Naive thymus-derived CD8-positive, alpha-beta T cell (primary cell): ENCODE measurements around the gene TCTN1. TPM values are rescaled to one million over a fixed set of nuclear protein-coding genes. Genes with fewer than 3 reads are reported as not detected.
"Not testable (repeated sequence)": the region's sequence is repeated elsewhere in the genome, so short reads cannot be mapped to it uniquely, and the experiment has no call there.

ENCODE experiments used
- ATAC-seq, 2 donors: fragments of 150-1000 bp; cut with Tn5 transposase in 1 of 2; sonication (Bioruptor Pico), chemical (Tn5 transposase) in 1 of 2; 1 replicate in 1 of 2; 2 replicates in 1 of 2; pipeline ENCODE4 v1.10.0; 2021; ENCODE audit warnings: mild to moderate bottlenecking in 2 of 2, moderate library complexity in 2 of 2
- POLR2A ChIA-PET: fragments of 350-600 bp; sonication (Branson Sonifier 250); formaldehyde crosslinking; loops from one replicate; lab custom pipeline; 2021; ENCODE audit warnings: antibody characterized with exemption; lab: Charles Lee
- DNase-seq, 10 donors: peaks; one replicate each; pipeline versions ENCODE4 v3.0.0 to v3.0.0-alpha.2; 2020 to 2022
- H3K27ac Mint-ChIP-seq, 10 donors: one replicate each; pipeline ENCODE4 v1.8.0; 2020 to 2022; ENCODE audit warnings: mild to moderate bottlenecking in 10 of 10, mixed read lengths in 10 of 10, moderate library complexity in 4 of 10, inconsistent platforms in 1 of 10
- H3K27me3 Mint-ChIP-seq, 5 donors: one replicate each; pipeline ENCODE4 v1.8.0; 2021 to 2022; ENCODE audit warnings: mixed read lengths in 5 of 5
- H3K36me3 Mint-ChIP-seq, 3 donors: one replicate each; pipeline ENCODE4 v1.8.0; 2020 to 2022; ENCODE audit warnings: mixed read lengths in 3 of 3, mild to moderate bottlenecking in 2 of 3, inconsistent platforms in 1 of 3
- H3K4me1 Mint-ChIP-seq, 4 donors: one replicate each; pipeline ENCODE4 v1.8.0; 2021 to 2022; ENCODE audit warnings: mixed read lengths in 4 of 4
- H3K4me3 Mint-ChIP-seq, 10 donors: one replicate each; pipeline ENCODE4 v1.8.0; 2020 to 2022; ENCODE audit warnings: mild to moderate bottlenecking in 10 of 10, mixed read lengths in 10 of 10, moderate library complexity in 6 of 10, inconsistent platforms in 1 of 10
- H3K9me3 Mint-ChIP-seq, 9 donors: one replicate each; pipeline ENCODE4 v1.8.0; 2020 to 2022; ENCODE audit warnings: mixed read lengths in 9 of 9, mild to moderate bottlenecking in 3 of 9, inconsistent platforms in 1 of 9, moderate library complexity in 1 of 9
- polyA plus RNA-seq, 3 donors: library from polyadenylated mRNA; unstranded; fragments of 300-500 nt; fragmentation: Illumina TruSeq; gene quantifications; one replicate each; pipeline ENCODE4 v1.2.3, GENCODE V29; 2021
- total RNA-seq, 8 experiments: library from RNA in 2 of 8; stranded (reverse) in 2 of 8; gene quantifications; one replicate each; pipeline ENCODE4 v1.2.3 and lab custom pipeline; 2021 to 2026

TCTN1 gene
- total and polyA plus RNA-seq, 5 experiments from 2014 or later, result 8.7 to 16.4 (median 13.6) TPM

DNA sequence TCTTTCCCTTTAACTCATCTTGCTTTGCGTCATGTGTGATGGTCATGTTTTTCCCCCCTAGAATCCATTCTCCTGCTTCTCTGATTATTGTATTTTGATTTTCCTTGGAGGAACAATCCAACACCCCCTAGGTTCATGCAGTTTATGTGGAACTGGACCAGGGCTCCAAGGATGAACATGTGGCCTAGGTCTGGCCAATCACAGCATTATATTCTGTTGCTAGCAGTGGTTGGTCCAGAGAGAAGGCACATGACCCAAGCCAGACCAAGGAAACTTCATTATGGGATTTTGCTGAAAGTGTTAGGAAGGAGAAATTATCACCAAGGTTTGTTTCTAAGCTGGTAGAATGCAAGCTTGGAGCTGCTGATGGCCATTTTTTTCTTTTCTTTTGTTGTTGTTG is 23.9 kb upstream of the TCTN1 start:
- ATAC-seq (no peak), DNase-seq (no peak)
- no peaks in the 10 kb centered on the region for H3K36me3 Mint-ChIP-seq
- H3K4me1 Mint-ChIP-seq, result peaks cover 3 to 45% (median 28%) of the 10 kb centered on the region in 4 donors
- H3K9me3 Mint-ChIP-seq, result no peaks in the 10 kb centered on the region
- H3K4me3 Mint-ChIP-seq, result peak overlapping the region in 1 of 10 donors; percentile 4
- H3K27me3 Mint-ChIP-seq, result no peaks in the 10 kb centered on the region
- POLR2A ChIA-PET, result interaction anchor here (0.7 kb wide), 3 partner anchors 43 to 822 kb away, joined by 3 read pairs; no protein-coding TSS in a partner anchor
- H3K27ac Mint-ChIP-seq, result peak overlapping the region in 8 of 10 donors; percentile 20 to 90 (median 72)

DNA sequence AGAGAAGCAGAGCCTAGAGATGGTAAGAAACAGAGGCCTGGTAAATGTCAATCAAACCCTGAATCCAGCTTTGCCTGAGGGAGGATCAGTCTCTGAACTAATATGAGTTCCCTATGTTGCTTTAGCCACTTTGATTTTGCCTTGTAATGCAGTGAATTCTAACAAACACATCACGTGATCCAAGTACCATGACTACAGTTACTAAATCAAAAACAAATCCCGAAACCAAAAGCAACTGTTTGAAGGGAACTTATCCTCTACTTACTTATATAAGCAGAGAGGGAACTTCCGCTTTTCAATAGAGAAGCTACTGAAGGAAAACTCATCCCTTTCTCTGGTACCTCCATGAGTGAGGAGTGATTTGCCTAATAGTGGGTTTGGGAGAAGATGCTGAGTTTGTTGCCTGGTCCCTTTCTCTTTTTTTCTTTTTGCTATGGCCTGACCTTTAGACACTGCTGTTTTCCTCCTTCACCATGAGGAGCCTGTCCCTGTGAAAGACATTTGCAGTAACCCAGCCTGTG is 23.1 kb upstream of the TCTN1 start:
- ATAC-seq (peak; percentile 82 to 86), DNase-seq (peak in 2 of 10 donors; percentile 48 to 64)
- POLR2A ChIA-PET, result no interaction called here
- Mint-ChIP-seq H3K27me3 (no peaks in the 10 kb centered on the region), H3K4me3 (peak overlapping the region in 2 of 10 donors; percentile 8 to 29), H3K36me3 (no peaks in the 10 kb centered on the region), H3K9me3 (no peaks in the 10 kb centered on the region), H3K4me1 (peaks cover 0 to 36% (median 20%) of the 10 kb centered on the region in 4 donors), H3K27ac (peak overlapping the region; percentile 63 to 95 (median 84))

DNA sequence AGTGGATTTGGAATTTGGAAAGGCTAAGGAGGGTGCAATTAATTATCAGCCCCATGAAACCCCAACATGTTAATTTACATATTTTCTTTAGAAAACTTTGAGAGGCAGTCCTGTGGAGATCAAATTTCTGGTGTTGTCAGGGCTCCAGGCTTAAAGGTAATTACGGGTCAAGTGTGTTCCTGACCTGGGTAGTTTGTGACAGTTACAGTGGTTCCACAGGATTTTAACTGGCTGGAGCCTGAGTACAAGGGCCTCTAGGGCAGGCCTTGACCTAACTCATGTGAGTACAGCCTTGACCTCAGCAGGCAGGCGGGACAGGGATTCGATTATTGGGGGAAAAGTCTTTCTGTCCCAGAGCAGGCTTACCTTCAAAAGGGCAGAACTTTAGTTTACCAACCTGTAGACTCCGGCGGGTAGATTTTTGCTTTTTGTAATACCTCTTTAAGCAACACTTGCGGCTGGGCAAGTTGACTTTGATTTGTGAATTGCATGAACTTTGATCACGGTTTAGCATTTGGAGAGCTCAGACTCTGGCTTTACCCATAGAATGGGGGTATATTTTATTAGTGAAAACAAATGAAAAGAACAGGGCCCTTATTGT is 22.4 kb upstream of the TCTN1 start:
- no peak overlapping the region for H3K4me3 Mint-ChIP-seq
- H3K9me3 Mint-ChIP-seq, result no peaks in the 10 kb centered on the region
- H3K27ac Mint-ChIP-seq, result peak overlapping the region in 8 of 10 donors; percentile 74 to 95 (median 87)
- H3K4me1 Mint-ChIP-seq, result peaks cover 0 to 34% (median 17%) of the 10 kb centered on the region in 4 donors
- no peaks in the 10 kb centered on the region for H3K27me3 Mint-ChIP-seq
- H3K36me3 Mint-ChIP-seq, result no peaks in the 10 kb centered on the region
- DNase-seq, result no peak
- POLR2A ChIA-PET, result interaction anchor here (1.2 kb wide), 1 partner anchor 116 kb away, joined by 4 read pairs; no protein-coding TSS in a partner anchor
- no peak for ATAC-seq

DNA sequence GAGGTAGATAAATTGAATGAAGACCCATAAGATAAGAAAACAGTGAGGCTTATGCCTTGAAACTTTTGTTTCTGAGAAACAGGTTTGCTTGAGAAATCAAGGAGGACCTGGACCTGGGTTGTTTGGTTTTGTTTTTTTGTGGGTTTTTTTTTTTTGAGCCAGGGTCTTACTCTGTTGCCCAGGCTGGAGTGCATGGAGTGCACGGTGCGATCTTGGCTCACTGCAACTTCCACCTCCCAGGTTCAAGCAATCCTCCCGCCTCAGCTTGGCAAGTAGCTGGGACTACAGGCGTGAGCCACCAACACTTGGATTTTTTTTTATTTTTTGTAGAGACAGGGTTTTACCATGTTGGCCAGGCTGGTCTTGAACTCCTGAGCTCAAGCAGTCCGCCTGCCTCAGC is 21.9 kb upstream of the TCTN1 start:
- ATAC-seq (no peak), DNase-seq (no peak)
- POLR2A ChIA-PET, result interaction anchor here (0.9 to 1.2 kb wide), 2 partner anchors 91 to 116 kb away, joined by 3 to 4 read pairs; no protein-coding TSS in a partner anchor
- H3K4me1 Mint-ChIP-seq, result peaks cover 0 to 34% (median 17%) of the 10 kb centered on the region in 4 donors
- H3K4me3 Mint-ChIP-seq, result peak overlapping the region in 1 of 10 donors; percentile 22
- no peaks in the 10 kb centered on the region for H3K36me3 Mint-ChIP-seq
- H3K27me3 Mint-ChIP-seq, result no peaks in the 10 kb centered on the region
- H3K9me3 Mint-ChIP-seq, result no peaks in the 10 kb centered on the region
- H3K27ac Mint-ChIP-seq, result peak overlapping the region in 7 of 10 donors; percentile 13 to 95 (median 85)

DNA sequence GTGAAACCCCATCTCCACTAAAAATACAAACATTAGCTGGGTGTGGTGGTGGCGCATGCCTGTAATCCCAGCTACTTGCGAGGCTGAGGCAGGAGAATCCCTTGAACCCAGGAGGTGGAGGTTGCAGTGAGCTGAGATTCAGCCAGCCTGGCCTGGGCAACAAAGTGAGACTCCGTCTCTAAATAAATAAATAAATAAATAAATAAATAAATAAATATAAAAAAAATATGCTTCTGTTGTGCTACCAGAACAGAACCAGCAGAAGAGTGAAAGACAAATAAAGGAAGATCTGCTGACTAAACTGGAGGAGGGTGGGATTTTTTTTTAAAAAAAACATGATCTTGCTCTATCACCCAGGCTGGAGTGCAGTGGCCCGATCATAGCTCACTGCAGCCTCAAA is 21.0 kb upstream of the TCTN1 start:
- H3K36me3 Mint-ChIP-seq, H3K27me3 Mint-ChIP-seq, ATAC-seq, DNase-seq, H3K4me3 Mint-ChIP-seq, H3K9me3 Mint-ChIP-seq: not testable (repeated sequence)
- H3K4me1 Mint-ChIP-seq, result peaks cover 0 to 32% (median 17%) of the 10 kb centered on the region in 4 donors
- POLR2A ChIA-PET, result interaction anchor here (0.9 to 1.2 kb wide), 3 partner anchors 20 to 117 kb away, joined by 3 to 4 read pairs (median 3); no protein-coding TSS in a partner anchor
- peak overlapping the region in 2 of 10 donors; percentile 43 to 63 for H3K27ac Mint-ChIP-seq

DNA sequence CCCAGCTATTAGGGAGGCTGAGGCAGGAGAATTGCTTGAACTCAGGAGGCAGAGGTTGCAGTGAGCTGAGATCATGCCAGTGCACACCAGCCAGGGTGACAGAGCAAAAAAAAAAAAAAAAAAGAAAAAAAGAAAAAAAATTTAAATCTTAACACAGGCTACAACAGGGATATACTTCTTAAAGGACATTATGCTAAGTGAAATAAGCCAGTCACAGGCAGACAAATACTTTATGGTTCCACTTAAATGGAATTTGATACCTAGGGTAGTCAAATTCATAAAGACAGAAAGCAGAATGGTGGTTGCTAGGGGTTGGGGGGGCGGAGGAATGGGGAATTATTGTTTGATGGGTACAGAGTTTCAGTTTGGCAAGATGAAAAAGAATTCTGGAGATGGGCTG is 16.0 kb upstream of the TCTN1 start:
- DNase-seq (no peak), ATAC-seq (no peak)
- no peak overlapping the region for H3K27ac Mint-ChIP-seq
- no peak overlapping the region for H3K4me3 Mint-ChIP-seq
- no peaks in the 10 kb centered on the region for H3K9me3 Mint-ChIP-seq
- H3K27me3 Mint-ChIP-seq, result no peaks in the 10 kb centered on the region
- POLR2A ChIA-PET, result interaction anchor here (0.7 to 0.8 kb wide), 2 partner anchors 45 to 344 kb away, joined by 3 to 4 read pairs; no protein-coding TSS in a partner anchor
- peaks cover 4 to 18% (median 10%) of the 10 kb centered on the region in 4 donors for H3K4me1 Mint-ChIP-seq
- H3K36me3 Mint-ChIP-seq, result no peaks in the 10 kb centered on the region

DNA sequence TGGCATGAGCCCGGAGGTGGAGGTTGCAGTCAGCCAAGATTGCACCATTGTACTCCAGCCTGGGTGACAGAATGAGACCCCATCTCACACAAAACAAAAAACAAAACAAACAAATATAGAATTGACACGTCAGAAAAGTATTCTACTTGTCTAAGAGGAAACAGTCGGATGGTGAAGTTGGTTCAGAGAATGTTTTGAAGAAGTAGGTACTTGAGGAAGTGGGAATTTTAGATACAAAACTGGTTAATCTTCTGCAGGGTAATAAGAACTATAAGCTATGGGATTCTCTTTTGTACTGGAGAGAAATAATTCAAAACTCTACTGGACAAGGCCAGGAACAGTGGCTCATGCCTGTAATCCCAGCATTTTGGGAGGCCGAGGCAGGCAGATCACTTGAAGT is 14.6 kb upstream of the TCTN1 start:
- Mint-ChIP-seq H3K36me3 (no peaks in the 10 kb centered on the region), H3K27me3 (no peaks in the 10 kb centered on the region), H3K9me3 (no peaks in the 10 kb centered on the region), H3K27ac (peak overlapping the region in 3 of 10 donors; percentile 40 to 79 (median 62)), H3K4me3 (no peak overlapping the region), H3K4me1 (peaks cover 4 to 25% (median 10%) of the 10 kb centered on the region in 4 donors)
- DNase-seq (no peak), ATAC-seq (no peak)
- POLR2A ChIA-PET, result interaction anchor here (1.4 to 3.3 kb wide), 3 partner anchors 14 to 131 kb away, joined by 3 to 17 read pairs (median 8); partner anchors contain the start of genes FAM216A and GPN3

DNA sequence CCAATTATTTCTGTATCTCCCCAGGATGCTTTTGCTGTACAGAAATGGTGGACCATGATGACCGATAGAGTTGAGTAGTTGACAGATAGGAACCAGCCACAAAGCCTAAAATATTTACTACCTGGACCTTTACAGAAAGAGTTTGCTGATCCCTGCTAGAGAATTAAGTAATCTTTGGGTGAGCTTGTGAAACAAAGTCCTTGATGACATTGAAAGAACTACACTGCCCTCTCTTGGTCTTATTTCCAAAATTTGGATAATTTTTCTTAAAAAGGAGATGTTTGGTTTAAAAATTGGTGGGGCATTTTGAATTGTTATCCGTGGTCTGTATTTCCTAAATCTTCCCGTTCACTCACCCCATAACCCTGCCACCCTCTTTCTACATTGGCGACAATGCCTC is 13.7 kb upstream of the TCTN1 start:
- Mint-ChIP-seq H3K4me1 (peaks cover 4 to 32% (median 10%) of the 10 kb centered on the region in 4 donors), H3K27ac (peak overlapping the region in 6 of 10 donors; percentile 15 to 85 (median 35)), H3K4me3 (no peak overlapping the region), H3K36me3 (no peaks in the 10 kb centered on the region), H3K9me3 (no peaks in the 10 kb centered on the region), H3K27me3 (no peaks in the 10 kb centered on the region)
- DNase-seq (peak in 3 of 10 donors; percentile 57 to 61 (median 60)), ATAC-seq (peak; percentile 48 to 58)
- POLR2A ChIA-PET, result interaction anchor here (0.6 to 3.3 kb wide), 12 partner anchors 14 to 150 kb away, joined by 3 to 41 read pairs (median 4); partner anchors contain the start of genes ARPC3, FAM216A and GPN3

DNA sequence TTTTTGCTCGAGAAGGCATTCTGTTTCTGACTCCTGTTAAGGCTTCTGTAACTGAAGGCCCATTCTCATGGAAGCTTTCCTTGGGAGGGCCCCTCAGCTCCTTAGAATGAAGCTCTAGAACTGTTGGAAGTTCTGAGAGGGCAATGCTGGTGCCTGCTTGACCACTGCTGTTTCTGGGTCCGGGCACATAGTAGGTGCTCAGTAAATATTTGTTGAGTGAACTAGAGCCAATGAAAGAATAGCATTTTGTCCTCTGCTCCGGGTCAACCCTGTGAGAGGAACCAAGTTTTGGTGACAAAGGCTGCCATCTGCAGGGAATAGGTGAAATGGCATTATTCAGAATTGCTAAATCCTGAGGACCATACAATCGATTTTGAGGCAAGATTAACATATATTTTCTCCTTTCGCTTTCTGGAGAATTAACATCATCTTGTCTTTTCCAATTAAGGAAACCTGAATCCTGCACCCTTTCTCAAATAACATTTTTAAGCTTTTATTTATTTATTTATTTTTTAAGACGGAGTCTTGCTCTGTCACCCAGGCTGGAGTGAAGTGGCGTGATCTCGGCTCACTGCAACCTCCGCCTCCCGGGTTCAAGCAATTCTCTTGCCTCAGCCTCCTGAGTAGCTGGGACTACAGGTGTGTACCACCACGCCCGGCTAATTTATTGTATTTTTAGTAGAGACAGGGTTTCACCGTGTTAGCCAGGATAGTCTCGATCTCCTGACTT is 11.7 kb upstream of the TCTN1 start:
- H3K36me3 Mint-ChIP-seq, H3K9me3 Mint-ChIP-seq, H3K27me3 Mint-ChIP-seq: not testable (repeated sequence)
- peak in 8 of 10 donors; percentile 30 to 66 (median 56) for DNase-seq
- Mint-ChIP-seq H3K27ac (peak overlapping the region in 8 of 10 donors; percentile 25 to 73 (median 60)), H3K4me1 (peaks cover 6 to 46% (median 13%) of the 10 kb centered on the region in 4 donors), H3K4me3 (peak overlapping the region in 1 of 10 donors; percentile 11)
- POLR2A ChIA-PET, result interaction anchor here (0.6 to 3.3 kb wide), 12 partner anchors 12 to 199 kb away, joined by 3 to 41 read pairs (median 3); partner anchors contain the start of genes ARPC3, FAM216A, GPN3 and HVCN1
- ATAC-seq, result peak; percentile 72 to 82

DNA sequence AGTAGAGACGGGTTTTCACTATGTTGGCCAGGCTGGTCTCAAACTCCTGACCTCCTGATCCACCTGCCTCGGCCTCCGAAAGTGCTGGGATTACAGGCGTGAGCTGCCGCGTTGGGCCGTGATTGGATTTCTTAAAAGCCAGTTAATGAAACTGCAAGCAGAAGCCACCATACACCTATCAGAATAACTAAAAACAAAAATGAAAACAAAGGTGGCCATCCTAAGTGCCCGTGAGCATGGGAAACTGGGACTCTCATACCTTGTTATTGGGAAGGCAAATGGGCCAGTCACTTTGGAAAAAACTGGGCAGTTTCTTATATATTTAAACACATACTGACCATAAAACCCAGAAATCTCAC is 7.7 kb upstream of the TCTN1 start:
- no peaks in the 10 kb centered on the region for H3K36me3 Mint-ChIP-seq
- peak overlapping the region; percentile 77 to 94 (median 86) for H3K4me3 Mint-ChIP-seq
- DNase-seq, result no peak
- H3K4me1 Mint-ChIP-seq, result peaks cover 0 to 51% (median 8%) of the 10 kb centered on the region in 4 donors
- H3K27ac Mint-ChIP-seq, result peak overlapping the region; percentile 88 to 98 (median 93)
- ATAC-seq, result no peak
- H3K27me3 Mint-ChIP-seq, result no peaks in the 10 kb centered on the region
- H3K9me3 Mint-ChIP-seq, result no peaks in the 10 kb centered on the region
- POLR2A ChIA-PET, result interaction anchor here (0.5 to 2.8 kb wide), 12 partner anchors 8 to 204 kb away, joined by 3 to 18 read pairs (median 5); partner anchors contain the start of genes ARPC3, FAM216A, GPN3 and RAD9B

DNA sequence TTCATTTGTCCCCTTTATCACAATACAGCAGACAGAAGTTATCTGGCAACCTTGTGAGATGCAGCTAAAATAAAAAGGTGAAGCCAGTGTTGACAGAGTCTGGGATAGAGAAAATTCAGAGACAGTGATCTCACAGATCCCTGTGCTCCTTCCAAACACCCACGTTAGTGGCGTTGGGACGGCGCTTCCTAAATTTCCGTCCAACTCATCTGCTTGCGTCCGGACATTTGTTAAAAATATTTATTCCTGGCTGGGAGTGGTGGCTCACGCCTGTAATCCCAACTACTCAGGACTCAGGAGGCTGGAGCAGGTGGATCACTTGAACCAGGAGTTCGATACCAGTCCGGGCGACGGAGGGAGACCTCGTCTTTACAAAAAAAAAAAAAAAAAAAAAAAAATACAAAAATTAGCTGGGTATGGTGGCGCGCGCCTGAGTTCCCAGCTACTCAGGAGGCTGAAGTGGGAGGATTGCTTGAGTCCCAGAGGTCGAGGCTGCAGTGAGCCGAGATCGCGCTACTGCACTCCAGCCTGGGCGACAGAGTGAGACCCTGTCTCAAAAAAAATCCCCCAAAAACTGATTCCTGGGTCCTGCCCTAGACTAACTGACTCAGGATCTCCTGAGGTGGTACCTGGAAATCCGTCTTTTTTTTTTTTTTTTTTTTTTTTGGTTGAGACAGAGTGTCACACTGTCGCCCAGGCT is 708 bp upstream of the TCTN1 start:
- Mint-ChIP-seq H3K4me1 (peaks cover 0 to 28% (median 4%) of the 10 kb centered on the region in 4 donors), H3K4me3 (peak overlapping the region; percentile 81 to 93 (median 89)), H3K36me3 (no peaks in the 10 kb centered on the region), H3K9me3 (no peaks in the 10 kb centered on the region), H3K27me3 (no peaks in the 10 kb centered on the region), H3K27ac (peak overlapping the region; percentile 68 to 97 (median 90))
- ATAC-seq (no peak), DNase-seq (no peak)
- POLR2A ChIA-PET, result interaction anchor here (0.6 to 3.2 kb wide), 25 partner anchors 8 to 257 kb away, joined by 3 to 22 read pairs (median 6); partner anchors contain the start of genes ARPC3, FAM216A, GPN3 and HVCN1
